ENCODE results near the gene LCN10.
A peak's percentile ranks its signal among the peaks of the same experiment; 100 is the strongest.
"Not testable (repeated sequence)": the region's sequence is repeated elsewhere in the genome, so short reads cannot be mapped to it uniquely, and the experiment has no call there.

LCN10 gene

DNA sequence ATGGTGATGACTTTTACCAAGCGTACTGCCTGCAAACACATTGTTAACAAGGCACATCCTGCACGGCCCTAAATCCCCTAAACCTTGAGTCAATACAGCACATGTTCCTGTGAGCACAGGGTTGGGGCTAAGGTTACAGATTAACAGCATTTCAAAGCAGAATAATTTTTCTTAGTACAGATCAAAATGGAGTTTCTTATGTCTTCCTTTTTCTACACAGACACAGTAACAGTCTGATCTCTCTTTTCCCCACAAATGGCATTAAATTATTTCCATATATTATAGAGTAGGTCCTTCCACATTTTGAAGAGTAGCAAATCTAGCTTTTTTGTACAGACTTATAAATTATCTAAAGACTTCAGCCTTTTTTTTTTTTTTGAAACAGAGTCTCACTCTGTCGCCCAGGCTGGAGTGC is 46.8 kb upstream of the LCN10 start:
- H3K9me3 ChIP-seq (ENCODE audit: insufficient read depth, low read length): no peaks in the 10 kb centered on the region
- H3K4me1 ChIP-seq (ENCODE audit: low read length): peaks cover 43% of the 10 kb centered on the region
- no peaks in the 10 kb centered on the region for H4K20me1 ChIP-seq (ENCODE audit: insufficient read depth, low read length)
- peaks cover 7% of the 10 kb centered on the region for H3K27me3 ChIP-seq (ENCODE audit: low read depth, low read length)
- 0 out of 2 replicates have a peak overlapping the region, but pooled peaks have one; percentile 98 for H3K4me2 ChIP-seq (ENCODE audit: low read length)
- peaks cover 6% of the 10 kb centered on the region for H3K36me3 ChIP-seq (replicated peaks; ENCODE audit: low read depth, low read length)
- no peaks in the 10 kb centered on the region for H3K79me2 ChIP-seq (ENCODE audit: low read length)
- no peak overlapping the region for H2AFZ ChIP-seq (ENCODE audit: low read depth, low read length)
- H3K27ac ChIP-seq (ENCODE audit: low read length): no peak overlapping the region
- no peak overlapping the region for H3K4me3 ChIP-seq (ENCODE audit: low read length)
- TF ChIP-seq EZH2phosphoT487 (IDR thresholded peaks at IDR 0.05; ENCODE audit: low read depth) (no peak), CTCF (IDR thresholded peaks at IDR 0.05; ENCODE audit: low read depth, low read length) (no peak)
- no peak overlapping the region for H3K9ac ChIP-seq (ENCODE audit: low read length)

DNA sequence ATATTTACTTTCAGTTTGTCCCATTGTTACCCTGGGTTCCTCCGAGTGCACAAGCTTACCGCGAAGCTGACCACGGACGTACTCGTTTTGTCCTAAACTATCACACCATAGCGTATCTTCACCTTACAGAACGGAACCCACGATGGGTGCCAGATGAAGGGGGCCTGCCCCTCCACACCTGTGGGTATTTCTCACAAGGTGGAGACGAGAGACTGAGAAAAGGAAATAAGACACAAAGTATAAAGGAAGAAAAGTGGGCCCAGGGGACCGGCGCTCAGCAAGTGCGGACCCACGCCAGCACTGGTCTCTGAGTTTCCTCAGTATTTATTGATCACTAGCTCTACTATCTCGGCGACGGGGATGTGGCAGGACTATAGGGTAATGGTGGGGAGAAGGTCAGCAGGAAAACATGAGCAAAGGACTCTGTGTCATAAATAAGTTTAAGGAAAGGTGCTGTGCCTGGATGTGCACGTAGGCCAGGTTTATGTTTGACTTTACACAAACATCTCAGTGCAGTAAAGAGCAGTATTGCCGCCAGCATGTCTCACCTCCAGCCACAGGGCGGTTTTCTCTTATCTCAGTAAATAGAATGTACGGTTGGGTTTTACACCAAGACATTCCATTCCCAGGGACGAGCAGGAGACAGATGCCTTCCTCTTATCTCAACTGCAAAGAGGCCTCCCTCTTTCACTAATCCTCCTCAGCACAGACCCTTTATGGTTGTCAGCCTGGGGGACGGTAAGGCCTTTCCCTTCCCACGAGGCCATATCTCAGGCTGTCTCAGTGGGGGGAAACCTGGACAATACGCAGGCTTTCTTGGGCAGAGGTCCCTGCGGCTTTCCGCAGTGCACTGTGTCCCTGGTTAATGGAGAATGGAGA is 46.1 kb upstream of the LCN10 start:
- peak overlapping the region; percentile 61 for H2AFZ ChIP-seq (ENCODE audit: low read depth, low read length)
- not testable (repeated sequence) for H3K9me3 ChIP-seq (ENCODE audit: insufficient read depth, low read length); H3K27ac ChIP-seq (ENCODE audit: low read length); H3K27me3 ChIP-seq (ENCODE audit: low read depth, low read length); H3K36me3 ChIP-seq (replicated peaks; ENCODE audit: low read depth, low read length); H3K79me2 ChIP-seq (ENCODE audit: low read length); H4K20me1 ChIP-seq (ENCODE audit: insufficient read depth, low read length)
- H3K9ac ChIP-seq (ENCODE audit: low read length): peak overlapping the region; percentile 43
- H3K4me2 ChIP-seq (ENCODE audit: low read length): peak overlapping the region; percentile 98
- H3K4me3 ChIP-seq (ENCODE audit: low read length): peak overlapping the region; percentile 76
- peaks cover 49% of the 10 kb centered on the region for H3K4me1 ChIP-seq (ENCODE audit: low read length)

GRCh38 chr9:136787690-136788400 is 45.1 kb upstream of the LCN10 start:
- Histone ChIP-seq H3K9ac (ENCODE audit: low read length) (peak overlapping the region; percentile 43), H3K4me2 (ENCODE audit: low read length) (peak overlapping the region; percentile 98), H3K4me3 (ENCODE audit: low read length) (peak overlapping the region; percentile 76), H3K79me2 (ENCODE audit: low read length) (no peaks in the 10 kb centered on the region), H2AFZ (ENCODE audit: low read depth, low read length) (peak overlapping the region; percentile 61; the same call in 1 of the 2 replicates), H3K36me3 (replicated peaks; ENCODE audit: low read depth, low read length) (peaks cover under 1% of the 10 kb centered on the region), H3K9me3 (ENCODE audit: insufficient read depth, low read length) (no peaks in the 10 kb centered on the region), H3K27ac (ENCODE audit: low read length) (no peak overlapping the region), H3K27me3 (ENCODE audit: low read depth, low read length) (peaks cover 7% of the 10 kb centered on the region), H3K4me1 (ENCODE audit: low read length) (peaks cover 51% of the 10 kb centered on the region), H4K20me1 (ENCODE audit: insufficient read depth, low read length) (no peaks in the 10 kb centered on the region)
- peak; percentile 75 for TF ChIP-seq CTCF (IDR thresholded peaks at IDR 0.05; ENCODE audit: low read depth, low read length)
- no peak for TF ChIP-seq EZH2phosphoT487 (IDR thresholded peaks at IDR 0.05; ENCODE audit: low read depth)

GRCh38 chr9:136786983-136787382 is 44.2 kb upstream of the LCN10 start:
- not testable (repeated sequence) for H4K20me1 ChIP-seq (ENCODE audit: insufficient read depth, low read length); H3K9me3 ChIP-seq (ENCODE audit: insufficient read depth, low read length); H2AFZ ChIP-seq (ENCODE audit: low read depth, low read length); H3K36me3 ChIP-seq (replicated peaks; ENCODE audit: low read depth, low read length); H3K9ac ChIP-seq (ENCODE audit: low read length); H3K27ac ChIP-seq (ENCODE audit: low read length); H3K4me3 ChIP-seq (ENCODE audit: low read length); H3K79me2 ChIP-seq (ENCODE audit: low read length); H3K4me2 ChIP-seq (ENCODE audit: low read length)
- Histone ChIP-seq H3K4me1 (ENCODE audit: low read length) (peaks cover 48% of the 10 kb centered on the region), H3K27me3 (ENCODE audit: low read depth, low read length) (peaks cover 12% of the 10 kb centered on the region)

GRCh38 chr9:136786451-136786850 is 43.7 kb upstream of the LCN10 start:
- no peak overlapping the region for H3K9ac ChIP-seq (ENCODE audit: low read length)
- no peaks in the 10 kb centered on the region for H3K9me3 ChIP-seq (ENCODE audit: insufficient read depth, low read length)
- H3K4me2 ChIP-seq (ENCODE audit: low read length): no peak overlapping the region
- H3K27ac ChIP-seq (ENCODE audit: low read length): no peak overlapping the region
- H2AFZ ChIP-seq (ENCODE audit: low read depth, low read length): no peak overlapping the region
- H3K4me1 ChIP-seq (ENCODE audit: low read length): peaks cover 47% of the 10 kb centered on the region
- H3K4me3 ChIP-seq (ENCODE audit: low read length): no peak overlapping the region
- TF ChIP-seq CTCF (IDR thresholded peaks at IDR 0.05; ENCODE audit: low read depth, low read length) (no peak), EZH2phosphoT487 (IDR thresholded peaks at IDR 0.05; ENCODE audit: low read depth) (no peak)
- H3K27me3 ChIP-seq (ENCODE audit: low read depth, low read length): peaks cover 12% of the 10 kb centered on the region
- H4K20me1 ChIP-seq (ENCODE audit: insufficient read depth, low read length): no peaks in the 10 kb centered on the region
- H3K79me2 ChIP-seq (ENCODE audit: low read length): no peaks in the 10 kb centered on the region
- no peaks in the 10 kb centered on the region for H3K36me3 ChIP-seq (replicated peaks; ENCODE audit: low read depth, low read length)

GRCh38 chr9:136785565-136786355 is 43.0 kb upstream of the LCN10 start:
- H4K20me1 ChIP-seq (ENCODE audit: insufficient read depth, low read length); H2AFZ ChIP-seq (ENCODE audit: low read depth, low read length); H3K4me3 ChIP-seq (ENCODE audit: low read length); H3K36me3 ChIP-seq (replicated peaks; ENCODE audit: low read depth, low read length); H3K27ac ChIP-seq (ENCODE audit: low read length); H3K9ac ChIP-seq (ENCODE audit: low read length); H3K79me2 ChIP-seq (ENCODE audit: low read length); H3K4me2 ChIP-seq (ENCODE audit: low read length); H3K9me3 ChIP-seq (ENCODE audit: insufficient read depth, low read length): not testable (repeated sequence)
- Histone ChIP-seq H3K27me3 (ENCODE audit: low read depth, low read length) (peaks cover 12% of the 10 kb centered on the region), H3K4me1 (ENCODE audit: low read length) (peaks cover 47% of the 10 kb centered on the region)

Data from OCI-LY3 (cell line).